HG02938 (cell line): ENCODE measurements around the gene RAPGEF6.
"Not testable (repeated sequence)": the region's sequence is repeated elsewhere in the genome, so short reads cannot be mapped to it uniquely, and the experiment has no call there.

ENCODE experiments used
- ATAC-seq: cut with Tn5 transposase; IDR thresholded peaks from one replicate; pipeline ENCODE4 v1.9.1; 2021; ENCODE audit warnings: mild to moderate bottlenecking, moderate library complexity; ENCODE audit not compliant: unreplicated experiment

RAPGEF6 gene

DNA sequence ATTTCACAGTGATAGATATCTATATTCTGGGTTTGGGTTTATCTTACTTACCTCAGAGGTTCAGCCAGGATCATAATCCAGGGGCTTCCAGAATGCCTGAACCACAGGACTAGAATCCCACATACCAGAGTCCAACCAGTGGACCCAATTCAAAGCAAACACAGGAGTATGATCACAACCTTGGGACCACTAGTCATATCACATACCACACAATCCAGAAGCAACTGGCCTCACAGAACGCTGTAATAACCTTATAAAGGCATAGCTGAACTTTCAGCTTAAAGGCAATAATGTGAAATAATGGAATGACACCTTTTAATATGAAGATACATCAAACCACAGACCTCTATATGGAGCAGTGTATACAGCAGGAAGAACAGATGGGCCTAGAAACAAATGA, 25.3 kb downstream of the RAPGEF6 start:
- no peak for ATAC-seq

GRCh38 chr5:131608597-131608996, 26.4 kb downstream of the RAPGEF6 start:
- ATAC-seq = no peak

DNA sequence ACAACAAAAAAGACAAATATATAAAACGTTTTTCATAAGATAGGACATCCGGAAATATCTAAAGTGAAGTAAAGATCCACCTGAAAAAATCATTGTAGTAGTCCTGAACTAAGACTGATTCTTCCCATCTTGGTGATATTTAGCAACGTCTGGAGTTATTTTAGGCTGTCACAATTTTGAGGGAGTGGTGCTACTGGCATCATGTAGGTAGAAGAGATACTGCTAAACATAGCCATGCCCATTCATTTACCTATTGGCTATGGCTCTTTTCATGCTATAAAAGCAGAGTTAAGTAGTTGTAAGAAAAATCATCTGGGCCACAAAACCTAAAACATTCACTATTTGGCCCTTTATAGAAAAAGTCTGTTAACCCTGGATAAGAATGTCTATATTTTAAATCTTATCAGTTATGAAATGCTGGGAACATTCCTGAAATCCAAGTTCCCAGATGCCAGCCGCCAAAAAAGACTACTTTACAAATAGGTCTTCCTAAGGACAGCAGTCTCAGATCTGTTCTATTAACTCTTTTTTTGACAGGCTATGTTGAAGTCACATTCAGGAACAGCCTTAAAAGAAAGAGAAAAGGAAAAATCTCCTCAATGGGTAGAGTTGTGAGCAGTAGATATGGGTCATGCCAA, 27.0 kb downstream of the RAPGEF6 start:
- ATAC-seq = no peak

GRCh38 chr5:131607418-131607817, 27.6 kb downstream of the RAPGEF6 start:
- ATAC-seq = no peak

DNA sequence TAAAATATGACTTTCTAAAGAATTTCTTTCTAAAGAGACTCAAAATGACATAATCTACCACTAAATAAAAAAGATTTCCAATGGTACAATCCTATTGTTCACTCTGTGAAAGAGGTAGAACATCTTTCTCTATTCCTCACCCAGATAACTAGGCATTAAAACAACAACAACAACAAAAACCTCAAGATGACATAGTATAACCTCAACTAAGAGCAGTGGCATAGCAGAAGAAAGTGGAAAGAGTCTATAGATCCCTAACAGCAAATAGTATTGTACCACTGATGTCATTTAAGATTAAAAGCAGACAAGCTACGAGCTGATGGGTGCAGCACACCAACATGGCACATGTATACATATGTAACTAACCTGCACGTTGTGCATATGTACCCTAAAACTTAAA, 29.9 kb downstream of the RAPGEF6 start:
- ATAC-seq = no peak

GRCh38 chr5:131595088-131596033, 39.7 kb downstream of the RAPGEF6 start:
- peak; percentile 89 for ATAC-seq

DNA sequence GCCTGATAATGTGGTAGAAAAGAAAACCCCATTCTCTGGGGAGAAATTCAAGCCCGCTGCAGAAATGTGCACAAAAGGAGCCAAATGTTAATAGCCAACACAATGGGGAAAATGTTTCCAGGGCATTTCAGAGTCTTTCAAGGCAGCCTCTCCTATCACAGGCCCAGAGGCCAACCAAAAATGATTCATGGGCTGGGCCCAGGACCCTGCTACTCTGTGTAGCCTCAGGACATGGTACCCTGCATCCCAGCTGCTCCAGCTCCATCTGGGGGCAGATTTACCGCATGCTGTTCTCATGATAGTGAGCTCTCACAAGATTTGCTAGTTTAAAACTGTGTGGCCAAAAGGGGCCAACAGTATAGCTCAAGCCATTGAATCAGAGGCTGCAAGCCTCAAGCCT, 41.1 kb downstream of the RAPGEF6 start:
- ATAC-seq = no peak

DNA sequence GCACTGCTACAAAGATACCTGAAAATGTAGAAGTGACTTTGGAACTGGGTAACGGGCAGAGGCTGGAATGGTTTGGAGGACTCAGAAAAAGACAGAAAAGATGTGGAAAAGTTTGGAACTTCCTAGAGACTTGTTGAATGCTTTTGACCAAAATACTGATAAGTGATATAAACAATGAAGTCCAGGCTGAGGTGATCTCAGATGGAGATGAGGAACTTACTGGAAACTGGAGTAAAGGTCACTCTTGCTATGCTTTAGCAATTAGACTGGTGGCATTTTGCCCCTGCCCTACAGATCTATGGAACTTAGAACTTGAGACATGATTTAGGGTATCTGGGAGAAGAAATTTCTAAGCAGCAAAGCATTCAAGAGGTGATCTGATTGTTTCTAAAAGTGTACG, 41.6 kb downstream of the RAPGEF6 start:
- ATAC-seq = not testable (repeated sequence)

DNA sequence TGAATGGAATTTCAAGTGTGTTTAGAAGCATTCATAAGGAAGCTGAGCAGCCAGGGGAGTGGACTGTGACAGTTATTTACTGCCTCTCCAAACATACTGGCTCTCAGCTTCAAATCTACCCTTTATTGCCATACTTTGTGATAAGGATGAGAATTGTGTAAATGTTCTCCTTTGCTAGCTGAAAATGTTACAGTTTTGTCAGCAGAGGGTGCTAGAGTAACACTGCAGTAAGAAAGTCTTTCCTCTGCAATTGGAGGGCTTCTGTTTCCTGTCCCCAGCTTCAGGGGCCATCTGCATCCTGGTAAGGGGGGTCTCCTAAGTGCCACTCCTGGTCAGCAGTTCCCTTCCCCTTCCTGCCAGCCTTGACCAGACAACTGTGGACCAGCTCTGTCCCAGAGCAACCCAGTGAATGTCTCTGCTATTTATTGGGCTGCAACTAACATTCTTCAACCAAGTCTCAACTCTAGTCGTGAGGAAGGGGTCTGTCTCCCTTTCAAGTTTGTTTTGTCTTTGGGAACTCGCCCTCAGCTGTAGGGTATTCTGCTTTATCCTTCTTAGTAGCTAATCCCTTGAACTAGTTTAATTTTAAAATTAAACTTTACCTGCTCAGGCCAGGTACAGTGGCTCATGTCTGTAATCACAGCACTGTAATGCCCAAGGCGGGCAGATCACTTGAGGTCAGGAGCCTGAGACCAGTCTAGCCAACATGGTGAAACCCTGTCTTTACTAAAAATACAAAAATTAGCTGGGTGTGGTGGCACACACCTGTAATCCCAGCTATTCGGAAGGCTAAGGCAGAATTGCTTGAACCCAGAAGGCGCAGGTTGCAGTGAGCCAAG, 45.3 kb downstream of the RAPGEF6 start:
- ATAC-seq = no peak

DNA sequence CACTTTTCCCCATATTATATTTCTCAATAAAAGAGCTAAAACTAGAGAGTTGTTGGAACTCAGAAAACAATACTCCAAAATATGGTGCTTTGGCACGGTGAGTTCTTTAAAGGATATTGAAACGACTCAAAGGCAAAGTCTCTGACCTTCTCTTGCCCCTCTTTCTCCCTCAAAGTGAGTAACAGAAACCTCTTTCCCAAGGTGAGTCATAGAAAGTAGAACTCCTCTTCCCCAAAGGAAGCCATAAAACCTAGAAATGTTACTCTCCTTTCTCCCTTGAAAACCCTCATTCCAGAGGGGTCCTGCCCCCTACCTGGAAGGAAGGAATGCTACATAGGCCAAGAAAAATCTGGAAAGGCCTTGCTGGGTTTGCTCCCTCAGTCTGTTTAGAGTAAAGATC, 47.5 kb downstream of the RAPGEF6 start:
- no peak for ATAC-seq

- ATAC-seq = no peak
These were observed 53.3 kb downstream of the RAPGEF6 start for GRCh38 chr5:131581702-131582101.

DNA sequence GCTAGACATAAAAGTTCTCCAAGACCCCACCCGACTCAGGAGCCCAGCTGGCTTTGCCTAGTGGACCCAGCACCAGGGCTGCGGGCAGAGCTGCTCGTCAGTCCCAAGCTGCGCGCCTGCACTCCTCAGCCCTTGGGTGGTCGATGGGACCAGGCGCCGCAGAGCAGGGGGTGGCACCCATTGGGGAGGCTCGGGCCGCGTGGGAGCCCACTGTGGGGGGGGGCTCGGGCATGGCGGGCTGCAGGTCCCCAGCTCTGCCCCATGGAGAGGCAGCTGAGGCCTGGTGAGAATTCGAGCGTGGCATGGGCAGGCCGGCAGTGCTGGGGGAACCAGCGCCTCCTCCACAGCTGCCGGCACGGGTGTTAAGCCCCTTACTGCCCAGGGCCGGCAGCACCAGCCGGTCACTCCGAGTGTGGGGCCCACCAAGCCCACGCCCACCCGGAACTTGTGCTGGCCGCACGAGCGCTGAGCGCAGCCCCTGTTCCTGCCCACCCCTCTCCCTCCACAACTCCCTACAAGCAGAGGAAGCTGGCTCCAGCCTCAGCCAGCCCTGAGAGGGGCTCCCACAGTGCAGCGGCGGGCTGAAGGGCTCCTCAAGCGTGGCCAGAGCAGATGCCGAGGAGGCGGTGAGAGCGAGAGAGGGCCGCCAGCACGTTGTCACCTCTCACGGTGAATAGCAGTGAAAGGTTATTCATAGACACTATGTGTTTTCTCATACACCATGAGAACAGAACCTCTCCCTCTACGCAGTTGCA, 54.9 kb downstream of the RAPGEF6 start:
- no peak for ATAC-seq

DNA sequence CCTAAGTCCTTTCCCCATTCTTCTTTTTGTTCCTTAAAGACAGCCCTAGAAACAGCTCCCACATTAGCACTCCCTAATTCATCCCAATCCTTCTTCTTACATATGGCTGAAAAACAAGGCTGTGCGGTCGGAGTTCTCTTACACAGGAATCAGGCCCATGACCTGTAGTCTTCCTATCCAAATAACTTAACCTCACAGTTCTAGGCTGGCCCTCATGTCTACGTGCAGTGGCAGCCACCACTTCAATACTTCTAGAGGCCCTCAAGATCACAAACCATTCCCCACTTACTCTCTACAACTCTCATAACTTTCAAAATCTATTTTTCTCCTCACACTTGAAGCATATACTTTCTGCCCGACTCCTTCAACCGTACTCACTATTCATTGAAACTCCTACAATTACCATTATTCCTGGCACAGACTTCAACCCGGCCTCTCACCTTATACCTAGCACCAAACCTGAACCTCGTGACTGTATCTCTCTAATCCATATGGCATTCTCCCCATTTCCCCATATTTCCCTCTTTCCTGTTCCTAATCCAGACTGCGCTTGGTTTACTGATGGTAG, 59.3 kb downstream of the RAPGEF6 start:
- ATAC-seq = no peak

- no peak for ATAC-seq
These were observed 63.3 kb downstream of the RAPGEF6 start for GRCh38 chr5:131571669-131572168.

GRCh38 chr5:131570757-131571156, 64.3 kb downstream of the RAPGEF6 start:
- ATAC-seq = no peak

- no peak for ATAC-seq
These were observed 70.8 kb downstream of the RAPGEF6 start for GRCh38 chr5:131564229-131564652.

GRCh38 chr5:131563434-131564228, 71.4 kb downstream of the RAPGEF6 start:
- no peak for ATAC-seq

GRCh38 chr5:131550606-131551005, 84.4 kb downstream of the RAPGEF6 start:
- ATAC-seq = no peak

- peak; percentile 87 for ATAC-seq
These were observed 86.9 kb downstream of the RAPGEF6 start for GRCh38 chr5:131548176-131548575.
